Fibroblast of the aortic adventitia (primary cell): ENCODE results near the gene NDUFAF3. TPM values are rescaled to one million over a fixed set of nuclear protein-coding genes. Genes with fewer than 3 reads are reported as not detected.

Source experiments
- DNase-seq: peaks from one replicate; pipeline ENCODE4 v3.0.0-alpha.2; 2010; ENCODE audit warnings: low read depth
- H3K4me3 ChIP-seq: 2 replicates; pipeline ENCODE4 v1.5.1; 2011; ENCODE audit warnings: low read depth, mild to moderate bottlenecking, control low read depth, low read length, moderate library complexity
- CTCF ChIP-seq: IDR thresholded peaks from 2 replicates; pipeline ENCODE4 v1.5.1; 2011; ENCODE audit warnings: mild to moderate bottlenecking, low read length, control low read depth, inconsistent platforms; ENCODE audit not compliant: insufficient read depth
- total RNA-seq: library from RNA; depleted of rRNA; stranded (reverse); fragments of >200 nt; gene quantifications from 2 replicates; pipeline ENCODE4 v1.2.3, GENCODE V29; 2012; ENCODE audit warnings: low replicate concordance

The NDUFAF3 gene
- total RNA-seq, 1 donor, result 41.0 TPM

GRCh38 chr3:49001155-49001554 is 20.8 kb upstream of the NDUFAF3 start:
- no peak overlapping the region for H3K4me3 ChIP-seq
- no peak for TF ChIP-seq CTCF
- DNase-seq, result no peak

GRCh38 chr3:49004352-49005302 is 17.3 kb upstream of the NDUFAF3 start:
- no peak overlapping the region for H3K4me3 ChIP-seq
- DNase-seq, result no peak
- TF ChIP-seq CTCF, result no peak

- no peak overlapping the region for H3K4me3 ChIP-seq
- DNase-seq, result no peak
- TF ChIP-seq CTCF, result no peak
Observed at GRCh38 chr3:49005303-49005680, 16.6 kb upstream of the NDUFAF3 start.

- no peak for DNase-seq
- TF ChIP-seq CTCF, result no peak
- H3K4me3 ChIP-seq, result peak overlapping the region; percentile 90
Observed at GRCh38 chr3:49005998-49006397, 15.9 kb upstream of the NDUFAF3 start.

GRCh38 chr3:49006408-49007067 is 15.4 kb upstream of the NDUFAF3 start:
- TF ChIP-seq CTCF, result no peak
- peak; percentile 80 for DNase-seq
- H3K4me3 ChIP-seq, result peak overlapping the region; percentile 90

- DNase-seq, result peak; percentile 98
- peak; percentile 39 for TF ChIP-seq CTCF
- H3K4me3 ChIP-seq, result peak within 1 kb of the TSS; percentile 90
Observed at GRCh38 chr3:49007068-49007770, 14.7 kb upstream of the NDUFAF3 start, which contains the start of gene WDR6. WDR6 (plus strand) TSS chr3:49007391; CDS start chr3:49007432, 41 bp downstream.
